Common myeloid progenitor, CD34-positive (primary cell): ENCODE measurements around the gene AKAP6.

Experiments
- CTCF ChIA-PET: fragments of 350-600 bp; sonication (Branson Sonifier 250); formaldehyde crosslinking; loops from one replicate; lab custom pipeline; 2021; ENCODE audit warnings: antibody characterized with exemption; lab: Charles Lee
- POLR2A ChIA-PET: fragments of 350-600 bp; sonication (Branson Sonifier 250); formaldehyde crosslinking; loops from one replicate; lab custom pipeline; 2021; ENCODE audit warnings: antibody characterized with exemption; lab: Charles Lee
- DNase-seq, 3 donors: peaks; one replicate each; pipeline versions ENCODE4 v3.0.0 to v3.0.0-alpha.2; 2013
- H3K27ac ChIP-seq, 2 experiments: 1 replicate in 1 of 2; 2 replicates in 1 of 2; pipeline ENCODE4 v1.7.0; 2013; ENCODE audit warnings: inconsistent platforms in 2 of 2, low read length in 2 of 2, mild to moderate bottlenecking in 2 of 2, low read depth in 1 of 2, moderate library complexity in 1 of 2; ENCODE audit not compliant: severe bottlenecking in 2 of 2, insufficient read depth in 1 of 2, poor library complexity in 1 of 2
- H3K27me3 ChIP-seq, 5 experiments: replicated peaks in 2 of 5; 1 replicate in 3 of 5; 2 replicates in 2 of 5; pipeline versions ENCODE4 v1.6.1 to v1.7.0; 2013; ENCODE audit warnings: low read length in 4 of 5, mild to moderate bottlenecking in 2 of 5, moderate library complexity in 2 of 5, inconsistent platforms in 1 of 5; ENCODE audit not compliant: insufficient read depth in 5 of 5, control insufficient read depth in 4 of 5
- H3K36me3 ChIP-seq, 4 experiments: 1 replicate in 2 of 4; 2 replicates in 2 of 4; pipeline versions ENCODE4 v1.6.1 to v1.7.0; 2013; ENCODE audit warnings: low read length in 3 of 4, control low read depth in 1 of 4, mild to moderate bottlenecking in 1 of 4; ENCODE audit not compliant: control insufficient read depth in 4 of 4, insufficient read depth in 4 of 4
- H3K4me1 ChIP-seq, 4 experiments: 1 replicate in 3 of 4; 2 replicates in 1 of 4; pipeline versions ENCODE4 v1.6.1 to v1.7.1; 2013; ENCODE audit warnings: low read length in 3 of 4, mild to moderate bottlenecking in 3 of 4, control low read depth in 1 of 4, inconsistent platforms in 1 of 4, moderate library complexity in 1 of 4; ENCODE audit not compliant: control insufficient read depth in 4 of 4, insufficient read depth in 4 of 4; ENCODE audit errors: control extremely low read depth in 1 of 4
- H3K4me3 ChIP-seq, 7 experiments: 1 replicate in 4 of 7; 2 replicates in 3 of 7; pipeline versions ENCODE4 v1.5.1 to v1.7.0; 2013; ENCODE audit warnings: mild to moderate bottlenecking in 7 of 7, low read length in 6 of 7, moderate library complexity in 6 of 7, inconsistent platforms in 2 of 7, low read depth in 2 of 7, control low read depth in 1 of 7; ENCODE audit not compliant: insufficient read depth in 4 of 7, control insufficient read depth in 1 of 7; ENCODE audit errors: extremely low read depth in 1 of 7
- H3K9me3 ChIP-seq, 5 experiments: 1 replicate in 4 of 5; 2 replicates in 1 of 5; pipeline versions ENCODE4 v1.6.1 to v1.7.1; 2013; ENCODE audit warnings: low read length in 4 of 5, mild to moderate bottlenecking in 2 of 5, inconsistent platforms in 1 of 5, low read depth in 1 of 5, moderate library complexity in 1 of 5; ENCODE audit not compliant: control insufficient read depth in 4 of 5, insufficient read depth in 2 of 5; ENCODE audit errors: control extremely low read depth in 1 of 5
- WGBS: methylation state at CpG from one replicate; pipeline ENCODE4 v1.1.5; 2013; ENCODE audit not compliant: insufficient coverage; 5-methylcytosine and 5-hydroxymethylcytosine counted together

Gene AKAP6

GRCh38 chr14:32667791-32668190 lies 338.7 kb downstream of the AKAP6 start:
- no peaks in the 10 kb centered on the region for H3K4me1 ChIP-seq
- ChIA-PET CTCF (no interaction called here), POLR2A (no interaction called here)
- no peaks in the 10 kb centered on the region for H3K36me3 ChIP-seq
- H3K27ac ChIP-seq, result no peak overlapping the region
- H3K4me3 ChIP-seq, result no peak overlapping the region
- no CpG with 5 or more reads among the region's 1 CpG for WGBS
- no peaks in the 10 kb centered on the region for H3K27me3 ChIP-seq
- H3K9me3 ChIP-seq, result peaks cover 0 to 3% (median 0%) of the 10 kb centered on the region in 5 experiments
- no peak for DNase-seq

GRCh38 chr14:32669391-32669790 lies 340.3 kb downstream of the AKAP6 start:
- CTCF ChIA-PET, result no interaction called here
- Histone ChIP-seq H3K4me1 (no peaks in the 10 kb centered on the region), H3K27ac (no peak overlapping the region), H3K4me3 (no peak overlapping the region), H3K27me3 (no peaks in the 10 kb centered on the region), H3K36me3 (no peaks in the 10 kb centered on the region), H3K9me3 (peaks cover 0 to 3% (median 0%) of the 10 kb centered on the region in 5 experiments)
- POLR2A ChIA-PET, result no interaction called here
- DNase-seq, result no peak
- WGBS, result no CpG with 5 or more reads among the region's 2 CpGs

- H3K27me3 ChIP-seq, result no peaks in the 10 kb centered on the region
- no peaks in the 10 kb centered on the region for H3K36me3 ChIP-seq
- H3K9me3 ChIP-seq, result peaks cover 0 to 3% (median 0%) of the 10 kb centered on the region in 5 experiments
- H3K4me3 ChIP-seq, result no peak overlapping the region
- ChIA-PET POLR2A (no interaction called here), CTCF (no interaction called here)
- no peak overlapping the region for H3K27ac ChIP-seq
- no peaks in the 10 kb centered on the region for H3K4me1 ChIP-seq
- no CpG with 5 or more reads among the region's 1 CpG for WGBS
- no peak for DNase-seq
These were observed 346.3 kb downstream of the AKAP6 start for GRCh38 chr14:32675433-32675832.

GRCh38 chr14:32677129-32677780 lies 348.2 kb downstream of the AKAP6 start:
- Histone ChIP-seq H3K36me3 (no peaks in the 10 kb centered on the region), H3K27me3 (no peaks in the 10 kb centered on the region), H3K9me3 (peaks cover 0 to under 1% (median 0%) of the 10 kb centered on the region in 5 experiments), H3K27ac (no peak overlapping the region), H3K4me3 (no peak overlapping the region), H3K4me1 (no peaks in the 10 kb centered on the region)
- POLR2A ChIA-PET, result no interaction called here
- CTCF ChIA-PET, result no interaction called here
- no peak for DNase-seq
- WGBS, result 100% methylated on average over 1 of the region's 5 CpGs

GRCh38 chr14:32678088-32678487 lies 349.0 kb downstream of the AKAP6 start:
- ChIA-PET CTCF (no interaction called here), POLR2A (no interaction called here)
- Histone ChIP-seq H3K27me3 (no peaks in the 10 kb centered on the region), H3K36me3 (no peaks in the 10 kb centered on the region), H3K4me3 (no peak overlapping the region), H3K4me1 (no peaks in the 10 kb centered on the region), H3K27ac (no peak overlapping the region), H3K9me3 (no peaks in the 10 kb centered on the region)
- WGBS, result no CpG with 5 or more reads among the region's 3 CpGs
- no peak for DNase-seq

GRCh38 chr14:32679927-32680612 lies 351.0 kb downstream of the AKAP6 start:
- CTCF ChIA-PET, result no interaction called here
- Histone ChIP-seq H3K36me3 (no peaks in the 10 kb centered on the region), H3K4me1 (no peaks in the 10 kb centered on the region), H3K9me3 (no peaks in the 10 kb centered on the region), H3K4me3 (no peak overlapping the region), H3K27ac (no peak overlapping the region), H3K27me3 (no peaks in the 10 kb centered on the region)
- POLR2A ChIA-PET, result no interaction called here
- 90% methylated on average over 1 of the region's 2 CpGs for WGBS
- DNase-seq, result no peak

- Histone ChIP-seq H3K27me3 (no peaks in the 10 kb centered on the region), H3K9me3 (no peaks in the 10 kb centered on the region), H3K4me3 (no peak overlapping the region), H3K36me3 (no peaks in the 10 kb centered on the region), H3K27ac (no peak overlapping the region), H3K4me1 (no peaks in the 10 kb centered on the region)
- POLR2A ChIA-PET, result no interaction called here
- DNase-seq, result no peak
- CTCF ChIA-PET, result interaction anchor here (0.9 kb wide), 1 partner anchor 41 kb away, joined by 3 read pairs; no protein-coding TSS in a partner anchor
These were observed 352.5 kb downstream of the AKAP6 start for GRCh38 chr14:32681598-32681997.
